GM23338 (cell line): ENCODE results near the gene ASPM. TPM values are rescaled to one million over a fixed set of nuclear protein-coding genes. Genes with fewer than 3 reads are reported as not detected.

ENCODE experiments used
- ATAC-seq: fragments of 200-7000 bp; cut with Tn5 transposase; 3 replicates; pipeline ENCODE4 v1.9.1; 2020
- DNase-seq: peaks from one replicate; pipeline ENCODE4 v3.0.0-alpha.2; 2015; ENCODE audit warnings: low spot score
- H2AFZ ChIP-seq: fragments of 200-600 bp; sonication (generic); 2 replicates; pipeline ENCODE4 v1.8.0; 2016; ENCODE audit warnings: antibody characterized with exemption, mild to moderate bottlenecking, moderate library complexity
- H3F3A ChIP-seq: fragments of 200-600 bp; sonication (generic); replicated peaks from 2 replicates; pipeline ENCODE4 v1.8.0; 2017; ENCODE audit warnings: antibody characterized with exemption, mixed run types, low read depth
- H3K27ac ChIP-seq: fragments of 200-600 bp; sonication (generic); 2 replicates; pipeline ENCODE4 v1.6.1; 2016; ENCODE audit warnings: low read depth
- H3K27me3 ChIP-seq: fragments of 200-600 bp; sonication (generic); 2 replicates; pipeline ENCODE4 v1.8.0; 2016; ENCODE audit warnings: mild to moderate bottlenecking, mixed run types, moderate library complexity; ENCODE audit not compliant: insufficient read depth
- H3K36me3 ChIP-seq: fragments of 200-600 bp; sonication (generic); 2 replicates; pipeline ENCODE4 v1.8.0; 2016; ENCODE audit warnings: mild to moderate bottlenecking; ENCODE audit not compliant: insufficient read depth
- H3K4me1 ChIP-seq: fragments of 200-600 bp; sonication (generic); 2 replicates; pipeline ENCODE4 v1.8.0; 2016; ENCODE audit warnings: mild to moderate bottlenecking, moderate library complexity; ENCODE audit not compliant: insufficient read depth
- H3K4me2 ChIP-seq: fragments of 200-600 bp; sonication (generic); 2 replicates; pipeline ENCODE4 v1.7.1; 2017; ENCODE audit warnings: mixed run types
- H3K4me3 ChIP-seq: fragments of 200-600 bp; sonication (generic); 2 replicates; pipeline ENCODE4 v1.6.1; 2016; ENCODE audit warnings: mixed run types
- H3K79me2 ChIP-seq: fragments of 200-600 bp; sonication (generic); replicated peaks from 2 replicates; pipeline ENCODE4 v1.8.0; 2017; ENCODE audit warnings: mild to moderate bottlenecking; ENCODE audit not compliant: insufficient read depth
- H3K9me2 ChIP-seq: fragments of 200-600 bp; sonication (generic); 2 replicates; pipeline ENCODE4 v1.8.0; 2017; ENCODE audit not compliant: insufficient read depth
- H4K20me1 ChIP-seq: fragments of 200-600 bp; sonication (generic); replicated peaks from 2 replicates; pipeline ENCODE4 v1.8.0; 2017; ENCODE audit warnings: mild to moderate bottlenecking; ENCODE audit not compliant: insufficient read depth
- H3K27ac Mint-ChIP-seq: 2 replicates; pipeline ENCODE4 v1.8.0; 2020; ENCODE audit warnings: inconsistent platforms, mild to moderate bottlenecking, moderate library complexity, mixed read lengths
- H3K27me3 Mint-ChIP-seq: 3 replicates; pipeline ENCODE4 v1.8.0; 2022; ENCODE audit warnings: low read depth, mild to moderate bottlenecking, moderate library complexity, mixed read lengths, inconsistent platforms; ENCODE audit not compliant: insufficient read depth, poor library complexity
- H3K36me3 Mint-ChIP-seq: 3 replicates; pipeline ENCODE4 v1.8.0; 2021; ENCODE audit warnings: low read depth, mild to moderate bottlenecking, inconsistent platforms, moderate library complexity, mixed read lengths
- H3K4me1 Mint-ChIP-seq: 3 replicates; pipeline ENCODE4 v1.8.0; 2020; ENCODE audit warnings: mild to moderate bottlenecking, inconsistent platforms, mixed read lengths
- H3K4me3 Mint-ChIP-seq: 3 replicates; pipeline ENCODE4 v1.8.0; 2021; ENCODE audit warnings: moderate library complexity, mild to moderate bottlenecking, inconsistent platforms, mixed read lengths
- H3K9me3 Mint-ChIP-seq: 3 replicates; pipeline ENCODE4 v1.8.0; 2020; ENCODE audit warnings: moderate library complexity, mild to moderate bottlenecking, inconsistent platforms, mixed read lengths
- CREB1 ChIP-seq: fragments of 250-450 bp; sonication (Bioruptor Pico); IDR thresholded peaks from 2 replicates; pipeline ENCODE4 v1.5.0; 2020; ENCODE audit warnings: low read depth, mild to moderate bottlenecking, moderate library complexity
- ETS1 ChIP-seq: IDR thresholded peaks from 2 replicates; pipeline ENCODE4 v1.6.1; 2016; ENCODE audit warnings: antibody characterized with exemption
- EZH2 ChIP-seq: fragments of 200-600 bp; sonication (generic); IDR thresholded peaks from one replicate; pipeline ENCODE4 v1.8.0; 2017; ENCODE audit warnings: antibody characterized with exemption, mild to moderate bottlenecking, low read depth; ENCODE audit not compliant: unreplicated experiment
- EZH2phosphoT487 ChIP-seq: fragments of 200-600 bp; sonication (generic); IDR thresholded peaks from one replicate; pipeline ENCODE4 v1.8.1; 2018; ENCODE audit warnings: antibody characterized with exemption; ENCODE audit not compliant: unreplicated experiment
- JUNB ChIP-seq: IDR thresholded peaks from one replicate; pipeline ENCODE4 v1.6.1; 2016; ENCODE audit warnings: antibody characterized with exemption; ENCODE audit not compliant: unreplicated experiment
- NANOG ChIP-seq: IDR thresholded peaks from 2 replicates; pipeline ENCODE4 v1.6.1; 2016; ENCODE audit warnings: antibody characterized with exemption, borderline replicate concordance
- POLR2AphosphoS5 ChIP-seq: IDR thresholded peaks from 2 replicates; pipeline ENCODE4 v1.6.1; 2016; ENCODE audit warnings: antibody characterized with exemption, low read depth
- REST ChIP-seq: IDR thresholded peaks from one replicate; pipeline ENCODE4 v1.6.1; 2018; ENCODE audit warnings: antibody characterized with exemption; ENCODE audit not compliant: unreplicated experiment
- ZNF114 ChIP-seq: fragments of 250-450 bp; sonication (Bioruptor Pico); IDR thresholded peaks from 2 replicates; pipeline ENCODE4 v1.5.0; 2020; ENCODE audit warnings: mild to moderate bottlenecking, moderate library complexity
- ZNF331 ChIP-seq: fragments of 250-450 bp; sonication (Bioruptor Pico); IDR thresholded peaks from 2 replicates; pipeline ENCODE4 v1.5.0; 2020; ENCODE audit warnings: low read depth, mild to moderate bottlenecking, moderate library complexity
- polyA plus RNA-seq: library from polyadenylated mRNA; unstranded; fragments of >200 nt; fragmentation: Nextera tagmentation; extraction: Ambion mirVana; gene quantifications from 2 replicates; pipeline ENCODE4 v1.2.1, GENCODE V29; 2016
- total RNA-seq: library from RNA; depleted of rRNA; stranded (reverse); fragments of >200 nt; shearing (Covaris generic); gene quantifications from 2 replicates; pipeline ENCODE4 v1.2.3, GENCODE V29; 2014

The ASPM gene
- total and polyA plus RNA-seq, 2 experiments from 2014 or later = 36.8 to 64.9 TPM

GRCh38 chr1:197081117-197081753 is 65.2 kb downstream of the ASPM start (continued):
- TF ChIP-seq REST (no peak), ETS1 (no peak), CREB1 (CRISPR knock-in tag) (no peak), NANOG (no peak), ZNF114 (CRISPR knock-in tag) (no peak), EZH2 (no peak), ZNF331 (CRISPR knock-in tag) (no peak), JUNB (no peak), POLR2AphosphoS5 (no peak)

DNA sequence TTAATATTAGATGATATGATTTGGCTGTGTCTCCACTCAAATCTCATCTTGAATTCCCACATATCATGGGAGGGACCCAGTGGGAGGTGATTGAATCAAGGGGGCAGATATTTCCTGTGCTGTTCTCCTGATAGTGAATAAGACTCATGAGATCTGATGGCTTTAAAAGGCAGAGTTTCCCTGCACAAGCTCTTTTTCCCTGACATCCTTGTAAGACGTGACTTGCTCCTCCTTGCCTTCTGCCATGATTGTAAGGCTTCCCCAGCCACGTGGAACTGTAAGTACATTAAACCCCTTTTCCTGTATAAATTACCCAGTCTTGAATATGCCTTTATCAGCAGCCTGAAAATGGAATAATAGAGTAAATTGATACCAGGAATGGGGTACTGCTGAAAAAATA is 66.1 kb downstream of the ASPM start:
- H3K27ac Mint-ChIP-seq = no peak overlapping the region
- H3K4me1 Mint-ChIP-seq = no peaks in the 10 kb centered on the region
- Histone ChIP-seq H3K36me3 (peaks cover 35% of the 10 kb centered on the region), H3K27ac (no peak overlapping the region), H3K79me2 (no peaks in the 10 kb centered on the region), H3K4me3 (no peak overlapping the region), H2AFZ (no peak overlapping the region), H3K4me1 (no peaks in the 10 kb centered on the region), H3K4me2 (no peak overlapping the region), H3K9me2 (peaks cover 4% of the 10 kb centered on the region; the same call in 1 of the 2 replicates), H3F3A (no peaks in the 10 kb centered on the region), H4K20me1 (no peaks in the 10 kb centered on the region), H3K27me3 (no peaks in the 10 kb centered on the region)
- DNase-seq = no peak
- H3K36me3 Mint-ChIP-seq = peaks cover 57% of the 10 kb centered on the region
- no peak overlapping the region for H3K4me3 Mint-ChIP-seq
- H3K9me3 Mint-ChIP-seq = peaks cover 49% of the 10 kb centered on the region
- ATAC-seq = no peak
- no peak for TF ChIP-seq ETS1
- no peak for TF ChIP-seq EZH2
- TF ChIP-seq EZH2phosphoT487 = no peak
- no peak for TF ChIP-seq ZNF331 (CRISPR knock-in tag)
- no peak for TF ChIP-seq NANOG
- TF ChIP-seq JUNB = no peak
- peaks cover 4% of the 10 kb centered on the region for H3K27me3 Mint-ChIP-seq
